Measurements from ENCODE around the gene C7.
"Not testable (repeated sequence)": the region's sequence is repeated elsewhere in the genome, so short reads cannot be mapped to it uniquely, and the experiment has no call there.

C7 gene

GRCh38 chr5:40869384-40869783 is 39.9 kb upstream of the C7 start:
- Histone ChIP-seq H2BK5ac (ENCODE audit: low read depth, low read length, poor library complexity) (no peak overlapping the region), H3K27me3 (ENCODE audit: insufficient read depth, low read length) (no peaks in the 10 kb centered on the region), H3K9ac (ENCODE audit: low read length) (no peak overlapping the region), H3K14ac (ENCODE audit: low read length) (no peak overlapping the region), H2AFZ (ENCODE audit: insufficient read depth, low read length, poor library complexity) (no peak overlapping the region), H3K4me3 (ENCODE audit: low read depth, low read length) (no peak overlapping the region), H3K36me3 (ENCODE audit: control insufficient read depth in 1 of 2, insufficient read depth in 2 of 2, low read length in 2 of 2) (peaks cover 0 to 2% of the 10 kb centered on the region in 2 experiments), H4K12ac (ENCODE audit: low read depth, low read length) (no peak overlapping the region), H3K18ac (ENCODE audit: low read length) (no peak overlapping the region), H2BK12ac (ENCODE audit: low read length) (no peak overlapping the region), H3K4me2 (ENCODE audit: low read length) (no peak overlapping the region), H4K8ac (ENCODE audit: low read depth, low read length) (no peak overlapping the region), H3K4me1 (ENCODE audit: control insufficient read depth in 1 of 2, insufficient read depth in 2 of 2, low read length in 2 of 2) (peaks cover 4 to 6% of the 10 kb centered on the region in 2 experiments), H3K79me2 (ENCODE audit: control insufficient read depth, insufficient read depth, low read length, poor library complexity) (peaks cover 2% of the 10 kb centered on the region), H4K91ac (ENCODE audit: low read depth, low read length) (no peak overlapping the region), H3K27ac (ENCODE audit: low read depth, low read length) (no peak overlapping the region), H3K79me1 (ENCODE audit: low read length) (peaks cover 12% of the 10 kb centered on the region), H3K9me3 (ENCODE audit: insufficient read depth, low read depth, low read length) (peaks cover 7% of the 10 kb centered on the region), H2BK120ac (ENCODE audit: insufficient read depth, low read length, poor library complexity) (no peak overlapping the region), H3K23ac (ENCODE audit: low read length) (no peak overlapping the region), H2AK5ac (ENCODE audit: low read length) (no peak overlapping the region), H3K4ac (ENCODE audit: low read depth, low read length) (no peak overlapping the region)
- DNase-seq = no peak
- no CpG with 5 or more reads among the region's 1 CpG for WGBS (ENCODE audit: extremely low coverage, insufficient coverage, insufficient read length)

GRCh38 chr5:40871177-40871576 is 38.1 kb upstream of the C7 start:
- Histone ChIP-seq H4K91ac (ENCODE audit: low read depth, low read length) (no peak overlapping the region), H2BK120ac (ENCODE audit: insufficient read depth, low read length, poor library complexity) (no peak overlapping the region), H3K18ac (ENCODE audit: low read length) (no peak overlapping the region), H3K79me1 (ENCODE audit: low read length) (peaks cover 12% of the 10 kb centered on the region), H3K4me1 (ENCODE audit: control insufficient read depth in 1 of 2, insufficient read depth in 2 of 2, low read length in 2 of 2) (peaks cover 4 to 6% of the 10 kb centered on the region in 2 experiments), H3K27me3 (ENCODE audit: insufficient read depth, low read length) (no peaks in the 10 kb centered on the region), H2BK12ac (ENCODE audit: low read length) (peak overlapping the region; percentile 15), H3K79me2 (ENCODE audit: control insufficient read depth, insufficient read depth, low read length, poor library complexity) (peaks cover 2% of the 10 kb centered on the region), H3K4me3 (ENCODE audit: low read depth, low read length) (no peak overlapping the region), H3K9me3 (ENCODE audit: insufficient read depth, low read depth, low read length) (peaks cover 5% of the 10 kb centered on the region), H3K9ac (ENCODE audit: low read length) (no peak overlapping the region), H3K23ac (ENCODE audit: low read length) (no peak overlapping the region), H2AK5ac (ENCODE audit: low read length) (no peak overlapping the region), H2AFZ (ENCODE audit: insufficient read depth, low read length, poor library complexity) (no peak overlapping the region), H3K4me2 (ENCODE audit: low read length) (no peak overlapping the region), H2BK5ac (ENCODE audit: low read depth, low read length, poor library complexity) (peak overlapping the region; percentile 36), H3K4ac (ENCODE audit: low read depth, low read length) (no peak overlapping the region), H3K36me3 (ENCODE audit: control insufficient read depth in 1 of 2, insufficient read depth in 2 of 2, low read length in 2 of 2) (peaks cover 0 to 2% of the 10 kb centered on the region in 2 experiments), H4K12ac (ENCODE audit: low read depth, low read length) (no peak overlapping the region), H3K27ac (ENCODE audit: low read depth, low read length) (no peak overlapping the region), H3K14ac (ENCODE audit: low read length) (peak overlapping the region; percentile 6), H4K8ac (ENCODE audit: low read depth, low read length) (no peak overlapping the region)
- no CpG with 5 or more reads among the region's 4 CpGs for WGBS (ENCODE audit: extremely low coverage, insufficient coverage, insufficient read length)
- DNase-seq = no peak

- H4K12ac ChIP-seq (ENCODE audit: low read depth, low read length); H3K4ac ChIP-seq (ENCODE audit: low read depth, low read length); H2BK12ac ChIP-seq (ENCODE audit: low read length); H3K36me3 ChIP-seq (ENCODE audit: control insufficient read depth in 1 of 2, insufficient read depth in 2 of 2, low read length in 2 of 2); H3K23ac ChIP-seq (ENCODE audit: low read length); H2AFZ ChIP-seq (ENCODE audit: insufficient read depth, low read length, poor library complexity); H3K27me3 ChIP-seq (ENCODE audit: insufficient read depth, low read length); H3K9me3 ChIP-seq (ENCODE audit: insufficient read depth, low read depth, low read length); H3K18ac ChIP-seq (ENCODE audit: low read length); H4K8ac ChIP-seq (ENCODE audit: low read depth, low read length); H3K4me2 ChIP-seq (ENCODE audit: low read length); H2AK5ac ChIP-seq (ENCODE audit: low read length); H3K79me2 ChIP-seq (ENCODE audit: control insufficient read depth, insufficient read depth, low read length, poor library complexity); H3K4me1 ChIP-seq (ENCODE audit: control insufficient read depth in 1 of 2, insufficient read depth in 2 of 2, low read length in 2 of 2); H3K4me3 ChIP-seq (ENCODE audit: low read depth, low read length); H3K14ac ChIP-seq (ENCODE audit: low read length); H3K9ac ChIP-seq (ENCODE audit: low read length): not testable (repeated sequence)
- Histone ChIP-seq H3K27ac (ENCODE audit: low read depth, low read length) (peak overlapping the region; percentile 48), H3K79me1 (ENCODE audit: low read length) (peaks cover 12% of the 10 kb centered on the region), H4K91ac (ENCODE audit: low read depth, low read length) (peak overlapping the region; percentile 50), H2BK5ac (ENCODE audit: low read depth, low read length, poor library complexity) (peak overlapping the region; percentile 69), H2BK120ac (ENCODE audit: insufficient read depth, low read length, poor library complexity) (peak overlapping the region; percentile 90)
- DNase-seq = peak in 1 of 2 donors; percentile 9
- no CpG with 5 or more reads among the region's 8 CpGs for WGBS (ENCODE audit: extremely low coverage, insufficient coverage, insufficient read length)
Measured at GRCh38 chr5:40872253-40872652, 37.0 kb upstream of the C7 start.

- no peak overlapping the region for H3K4ac ChIP-seq (ENCODE audit: low read depth, low read length)
- H3K36me3 ChIP-seq (ENCODE audit: control insufficient read depth in 1 of 2, insufficient read depth in 2 of 2, low read length in 2 of 2) = peaks cover 0 to 2% of the 10 kb centered on the region in 2 experiments
- H3K27me3 ChIP-seq (ENCODE audit: insufficient read depth, low read length) = no peaks in the 10 kb centered on the region
- H3K23ac ChIP-seq (ENCODE audit: low read length) = no peak overlapping the region
- peaks cover 0 to 4% of the 10 kb centered on the region in 2 experiments for H3K4me1 ChIP-seq (ENCODE audit: control insufficient read depth in 1 of 2, insufficient read depth in 2 of 2, low read length in 2 of 2)
- no peak overlapping the region for H2BK12ac ChIP-seq (ENCODE audit: low read length)
- WGBS (ENCODE audit: extremely low coverage, insufficient coverage, insufficient read length) = no CpG with 5 or more reads among the region's 3 CpGs
- H4K91ac ChIP-seq (ENCODE audit: low read depth, low read length) = no peak overlapping the region
- H3K9me3 ChIP-seq (ENCODE audit: insufficient read depth, low read depth, low read length) = peaks cover 7% of the 10 kb centered on the region
- no peak overlapping the region for H2AFZ ChIP-seq (ENCODE audit: insufficient read depth, low read length, poor library complexity)
- DNase-seq = no peak
- no peak overlapping the region for H2AK5ac ChIP-seq (ENCODE audit: low read length)
- H3K4me2 ChIP-seq (ENCODE audit: low read length) = no peak overlapping the region
- no peak overlapping the region for H4K8ac ChIP-seq (ENCODE audit: low read depth, low read length)
- H3K18ac ChIP-seq (ENCODE audit: low read length) = no peak overlapping the region
- H3K79me1 ChIP-seq (ENCODE audit: low read length) = peaks cover 12% of the 10 kb centered on the region
- H3K14ac ChIP-seq (ENCODE audit: low read length) = no peak overlapping the region
- peaks cover 2% of the 10 kb centered on the region for H3K79me2 ChIP-seq (ENCODE audit: control insufficient read depth, insufficient read depth, low read length, poor library complexity)
- H3K9ac ChIP-seq (ENCODE audit: low read length) = no peak overlapping the region
- H2BK5ac ChIP-seq (ENCODE audit: low read depth, low read length, poor library complexity) = no peak overlapping the region
- no peak overlapping the region for H4K12ac ChIP-seq (ENCODE audit: low read depth, low read length)
- no peak overlapping the region for H3K27ac ChIP-seq (ENCODE audit: low read depth, low read length)
- no peak overlapping the region for H2BK120ac ChIP-seq (ENCODE audit: insufficient read depth, low read length, poor library complexity)
- no peak overlapping the region for H3K4me3 ChIP-seq (ENCODE audit: low read depth, low read length)
Measured at GRCh38 chr5:40873286-40873880, 35.9 kb upstream of the C7 start.

Data from trophoblast cell (in vitro differentiated cells and primary cell).